Glomerular endothelial cell (primary cell): ENCODE measurements around the gene TEAD3. TPM values are rescaled to one million over a fixed set of nuclear protein-coding genes. Genes with fewer than 3 reads are reported as not detected.

Experiments
- DNase-seq: peaks from one replicate; pipeline ENCODE4 v3.0.0-alpha.2; 2011; ENCODE audit warnings: low read depth, low spot score; ENCODE audit errors: extremely low read depth
- total RNA-seq: library from RNA; depleted of rRNA; stranded (reverse); fragments of >200 nt; gene quantifications from 2 replicates; pipeline ENCODE4 v1.2.3, GENCODE V29; 2015

TEAD3 gene
- total RNA-seq, 1 donor from 2014 or later, result 4.8 TPM

- no peak for DNase-seq
These were observed 4.0 kb downstream of the TEAD3 start for GRCh38 chr6:35492974-35493284.

GRCh38 chr6:35492258-35492973 is 4.5 kb downstream of the TEAD3 start:
- no peak for DNase-seq

- DNase-seq, result no peak
These were observed 5.2 kb downstream of the TEAD3 start for GRCh38 chr6:35491558-35492257.

- no peak for DNase-seq
These were observed 5.9 kb downstream of the TEAD3 start for GRCh38 chr6:35490821-35491557.

- DNase-seq, result no peak
These were observed 6.7 kb downstream of the TEAD3 start for GRCh38 chr6:35489995-35490791.

GRCh38 chr6:35489066-35489465 is 7.8 kb downstream of the TEAD3 start:
- DNase-seq, result no peak

GRCh38 chr6:35488517-35488862 is 8.4 kb downstream of the TEAD3 start:
- no peak for DNase-seq

- DNase-seq, result no peak
These were observed 9.0 kb downstream of the TEAD3 start for GRCh38 chr6:35487658-35488516.

GRCh38 chr6:35486005-35486925 is 10.6 kb downstream of the TEAD3 start:
- DNase-seq, result no peak

- no peak for DNase-seq
These were observed 11.4 kb downstream of the TEAD3 start for GRCh38 chr6:35485402-35485877.

GRCh38 chr6:35484921-35485392 is 11.9 kb downstream of the TEAD3 start:
- DNase-seq, result no peak

GRCh38 chr6:35483893-35484645 is 12.8 kb downstream of the TEAD3 start:
- DNase-seq, result no peak

GRCh38 chr6:35483490-35483889 is 13.4 kb downstream of the TEAD3 start:
- DNase-seq, result no peak

- no peak for DNase-seq
These were observed 13.8 kb downstream of the TEAD3 start for GRCh38 chr6:35483062-35483461.

- DNase-seq, result no peak
These were observed 15.7 kb downstream of the TEAD3 start for GRCh38 chr6:35481226-35481625.

GRCh38 chr6:35480176-35480575 is 16.7 kb downstream of the TEAD3 start:
- no peak for DNase-seq

- no peak for DNase-seq
These were observed 18.6 kb downstream of the TEAD3 start for GRCh38 chr6:35478259-35478658.

- DNase-seq, result no peak
These were observed 19.2 kb downstream of the TEAD3 start for GRCh38 chr6:35477551-35478179.
